ENCODE measurements around the gene PERM1. TPM values are rescaled to one million over a fixed set of nuclear protein-coding genes. Genes with fewer than 3 reads are reported as not detected.
A peak's percentile ranks its signal among the peaks of the same experiment; 100 is the strongest.

PERM1 gene
- total and polyA plus RNA-seq, 5 experiments from 2014 or later = not detected

- H3K27me3 Mint-ChIP-seq = peaks cover 2 to 12% (median 3%) of the 10 kb centered on the region in 5 donors
- no peaks in the 10 kb centered on the region for H3K9me3 Mint-ChIP-seq
- ATAC-seq (peak in 1 of 2 donors; percentile 14), DNase-seq (no peak)
- H3K36me3 Mint-ChIP-seq = peaks cover 0 to 37% (median 9%) of the 10 kb centered on the region in 3 donors
- peaks cover 5 to 12% (median 9%) of the 10 kb centered on the region in 4 donors for H3K4me1 Mint-ChIP-seq
- POLR2A ChIA-PET = interaction anchor here (1.1 to 1.4 kb wide), 3 partner anchors 17 to 40 kb away, joined by 3 to 4 read pairs (median 4); partner anchors contain the start of gene PLEKHN1
- peak overlapping the region in 1 of 10 donors; percentile 80 for H3K4me3 Mint-ChIP-seq
- no peak overlapping the region for H3K27ac Mint-ChIP-seq
These were observed 37.3 kb downstream of the PERM1 start for GRCh38 chr1:944341-945325.

- Mint-ChIP-seq H3K4me3 (peak overlapping the region in 2 of 10 donors; percentile 33 to 80), H3K27me3 (peaks cover 2 to 20% (median 6%) of the 10 kb centered on the region in 5 donors), H3K9me3 (no peaks in the 10 kb centered on the region), H3K27ac (no peak overlapping the region), H3K36me3 (peaks cover 0 to 29% (median 9%) of the 10 kb centered on the region in 3 donors), H3K4me1 (peaks cover 5 to 12% (median 9%) of the 10 kb centered on the region in 4 donors)
- no peak for DNase-seq
- peak in 1 of 2 donors; percentile 19 for ATAC-seq
- POLR2A ChIA-PET = interaction anchor here (1.1 to 3.1 kb wide), 4 partner anchors 15 to 39 kb away, joined by 3 to 16 read pairs (median 4); partner anchors contain the start of genes NOC2L and PLEKHN1
These were observed 38.1 kb downstream of the PERM1 start for GRCh38 chr1:943545-944340.

- H3K9me3 Mint-ChIP-seq = no peaks in the 10 kb centered on the region
- H3K4me3 Mint-ChIP-seq = peak overlapping the region in 4 of 10 donors; percentile 2 to 60 (median 30)
- POLR2A ChIA-PET = interaction anchor here (0.6 to 3.1 kb wide), 6 partner anchors 13 to 441 kb away, joined by 3 to 16 read pairs (median 5); partner anchors contain the start of genes ISG15 and NOC2L
- H3K36me3 Mint-ChIP-seq = peaks cover 0 to 24% (median 9%) of the 10 kb centered on the region in 3 donors
- DNase-seq (no peak), ATAC-seq (peak; percentile 8 to 18)
- peaks cover 2 to 27% (median 11%) of the 10 kb centered on the region in 5 donors for H3K27me3 Mint-ChIP-seq
- peaks cover 5 to 12% (median 9%) of the 10 kb centered on the region in 4 donors for H3K4me1 Mint-ChIP-seq
- no peak overlapping the region for H3K27ac Mint-ChIP-seq
These were observed 38.9 kb downstream of the PERM1 start for GRCh38 chr1:942864-943533.

- Mint-ChIP-seq H3K4me1 (peaks cover 5 to 12% (median 9%) of the 10 kb centered on the region in 4 donors), H3K27ac (no peak overlapping the region), H3K36me3 (peaks cover 0 to 21% (median 8%) of the 10 kb centered on the region in 3 donors), H3K9me3 (no peaks in the 10 kb centered on the region), H3K27me3 (peaks cover 2 to 32% (median 15%) of the 10 kb centered on the region in 5 donors), H3K4me3 (peak overlapping the region in 1 of 10 donors; percentile 26)
- ATAC-seq (peak; percentile 22 to 29), DNase-seq (no peak)
- POLR2A ChIA-PET = interaction anchor here (0.8 to 3.1 kb wide), 6 partner anchors 12 to 442 kb away, joined by 3 to 16 read pairs (median 5); partner anchors contain the start of genes ISG15 and NOC2L
These were observed 39.5 kb downstream of the PERM1 start for GRCh38 chr1:942411-942821.

GRCh38 chr1:941588-942383 lies 40.1 kb downstream of the PERM1 start:
- Mint-ChIP-seq H3K36me3 (peaks cover 0 to 15% (median 3%) of the 10 kb centered on the region in 3 donors), H3K4me1 (peaks cover 5 to 12% (median 9%) of the 10 kb centered on the region in 4 donors), H3K27ac (no peak overlapping the region), H3K27me3 (peaks cover 2 to 33% (median 17%) of the 10 kb centered on the region in 5 donors), H3K9me3 (no peaks in the 10 kb centered on the region), H3K4me3 (peak overlapping the region; percentile 56 to 86 (median 76))
- ATAC-seq (peak; percentile 11 to 21), DNase-seq (peak in 1 of 10 donors; percentile 13)
- POLR2A ChIA-PET = interaction anchor here (0.8 to 3.1 kb wide), 9 partner anchors 11 to 443 kb away, joined by 3 to 16 read pairs (median 4); partner anchors contain the start of genes ISG15 and NOC2L

- Mint-ChIP-seq H3K27me3 (peaks cover 2 to 33% (median 18%) of the 10 kb centered on the region in 5 donors), H3K27ac (peak overlapping the region in 2 of 10 donors; percentile 31 to 32), H3K9me3 (no peaks in the 10 kb centered on the region), H3K4me1 (peaks cover 5 to 12% (median 9%) of the 10 kb centered on the region in 4 donors), H3K4me3 (peak overlapping the region; percentile 56 to 86 (median 76)), H3K36me3 (peaks cover 0 to 13% (median 3%) of the 10 kb centered on the region in 3 donors)
- peak; percentile 24 for ATAC-seq
- POLR2A ChIA-PET = interaction anchor here (0.9 to 3.1 kb wide), 8 partner anchors 11 to 310 kb away, joined by 3 to 16 read pairs (median 4); partner anchors contain the start of genes ISG15, NOC2L and SAMD11
- DNase-seq = no peak
These were observed 40.8 kb downstream of the PERM1 start for GRCh38 chr1:941015-941587.

- H3K27me3 Mint-ChIP-seq = peaks cover 2 to 37% (median 18%) of the 10 kb centered on the region in 5 donors
- DNase-seq (peak in 1 of 10 donors; percentile 27), ATAC-seq (peak; percentile 19 to 36)
- H3K27ac Mint-ChIP-seq = no peak overlapping the region
- POLR2A ChIA-PET = interaction anchor here (0.6 to 3.1 kb wide), 10 partner anchors 10 to 306 kb away, joined by 3 to 16 read pairs (median 4); partner anchors contain the start of genes ISG15, NOC2L and SAMD11
- peak overlapping the region; percentile 32 to 86 (median 73) for H3K4me3 Mint-ChIP-seq
- H3K36me3 Mint-ChIP-seq = peaks cover 0 to 5% (median 3%) of the 10 kb centered on the region in 3 donors
- H3K9me3 Mint-ChIP-seq = no peaks in the 10 kb centered on the region
- H3K4me1 Mint-ChIP-seq = peaks cover 4 to 12% (median 7%) of the 10 kb centered on the region in 4 donors
These were observed 41.5 kb downstream of the PERM1 start for GRCh38 chr1:940107-941014.

- peaks cover 5 to 42% (median 22%) of the 10 kb centered on the region in 5 donors for H3K27me3 Mint-ChIP-seq
- peaks cover 0 to under 1% (median 0%) of the 10 kb centered on the region in 3 donors for H3K36me3 Mint-ChIP-seq
- POLR2A ChIA-PET = interaction anchor here (0.6 to 1.6 kb wide), 4 partner anchors 15 to 305 kb away, joined by 3 to 5 read pairs (median 4); no protein-coding TSS in a partner anchor
- H3K9me3 Mint-ChIP-seq = no peaks in the 10 kb centered on the region
- no peak for DNase-seq
- ATAC-seq = no peak
- peak overlapping the region in 4 of 10 donors; percentile 3 to 83 (median 40) for H3K4me3 Mint-ChIP-seq
- no peak overlapping the region for H3K27ac Mint-ChIP-seq
- peaks cover 3 to 14% (median 8%) of the 10 kb centered on the region in 4 donors for H3K4me1 Mint-ChIP-seq
These were observed 42.3 kb downstream of the PERM1 start for GRCh38 chr1:939511-940106.

GRCh38 chr1:938711-939489 lies 43.0 kb downstream of the PERM1 start:
- DNase-seq (no peak), ATAC-seq (no peak)
- H3K27me3 Mint-ChIP-seq = peaks cover 5 to 42% (median 22%) of the 10 kb centered on the region in 5 donors
- H3K4me3 Mint-ChIP-seq = peak overlapping the region in 4 of 10 donors; percentile 10 to 83 (median 39)
- POLR2A ChIA-PET = no interaction called here
- H3K27ac Mint-ChIP-seq = no peak overlapping the region
- no peaks in the 10 kb centered on the region for H3K9me3 Mint-ChIP-seq
- no peaks in the 10 kb centered on the region for H3K36me3 Mint-ChIP-seq
- H3K4me1 Mint-ChIP-seq = peaks cover 3 to 14% (median 8%) of the 10 kb centered on the region in 4 donors

Data from naive thymus-derived CD8-positive, alpha-beta T cell (primary cell).